Measurements from ENCODE around the gene SLFN5. TPM values are rescaled to one million over a fixed set of nuclear protein-coding genes. Genes with fewer than 3 reads are reported as not detected.

SLFN5 gene
- polyA plus RNA-seq, 1 of the 3 experiments (the other 2 are of a cell fraction) = 1.4 TPM

DNA sequence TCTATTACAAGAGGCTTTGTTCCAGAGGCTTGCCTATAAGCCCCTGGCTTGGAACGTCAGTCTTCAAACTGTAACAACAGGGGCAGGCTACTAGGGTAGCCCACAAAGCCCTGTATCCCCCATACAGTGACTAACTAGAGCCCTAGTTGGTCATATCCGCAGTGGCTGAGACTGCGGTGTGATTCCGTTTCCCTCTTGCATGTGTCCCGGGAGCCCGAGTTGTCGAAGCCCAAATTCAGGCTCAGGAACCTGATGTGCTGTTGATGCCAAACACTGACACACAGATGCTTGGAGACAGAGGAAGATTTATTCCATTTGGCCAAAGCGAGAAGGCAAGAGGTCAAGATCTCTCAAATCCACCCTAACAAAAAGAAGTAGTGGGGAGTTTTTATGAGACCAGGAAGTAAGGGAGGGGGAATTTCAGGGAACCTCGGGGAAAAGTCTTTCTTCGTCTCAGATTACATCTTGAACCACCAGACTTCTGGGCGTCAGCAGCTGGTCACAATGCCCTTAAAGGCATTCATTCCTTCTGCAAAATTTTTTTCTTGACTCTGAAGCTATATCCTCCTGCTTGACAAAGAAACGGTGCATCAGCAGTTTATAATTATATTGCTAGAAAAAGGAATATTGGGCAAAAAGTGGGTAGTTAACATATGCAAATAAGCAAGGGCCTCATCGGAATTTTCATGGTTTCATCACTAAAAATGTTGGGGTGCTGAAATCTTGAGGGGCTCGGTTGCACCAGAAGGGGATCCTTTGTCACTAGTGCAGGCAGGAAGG lies 879 bp downstream of the SLFN5 start (continued):
- no peak for TF ChIP-seq FOXM1 (IDR thresholded peaks at IDR 0.05; ENCODE audit: low read depth)

DNA sequence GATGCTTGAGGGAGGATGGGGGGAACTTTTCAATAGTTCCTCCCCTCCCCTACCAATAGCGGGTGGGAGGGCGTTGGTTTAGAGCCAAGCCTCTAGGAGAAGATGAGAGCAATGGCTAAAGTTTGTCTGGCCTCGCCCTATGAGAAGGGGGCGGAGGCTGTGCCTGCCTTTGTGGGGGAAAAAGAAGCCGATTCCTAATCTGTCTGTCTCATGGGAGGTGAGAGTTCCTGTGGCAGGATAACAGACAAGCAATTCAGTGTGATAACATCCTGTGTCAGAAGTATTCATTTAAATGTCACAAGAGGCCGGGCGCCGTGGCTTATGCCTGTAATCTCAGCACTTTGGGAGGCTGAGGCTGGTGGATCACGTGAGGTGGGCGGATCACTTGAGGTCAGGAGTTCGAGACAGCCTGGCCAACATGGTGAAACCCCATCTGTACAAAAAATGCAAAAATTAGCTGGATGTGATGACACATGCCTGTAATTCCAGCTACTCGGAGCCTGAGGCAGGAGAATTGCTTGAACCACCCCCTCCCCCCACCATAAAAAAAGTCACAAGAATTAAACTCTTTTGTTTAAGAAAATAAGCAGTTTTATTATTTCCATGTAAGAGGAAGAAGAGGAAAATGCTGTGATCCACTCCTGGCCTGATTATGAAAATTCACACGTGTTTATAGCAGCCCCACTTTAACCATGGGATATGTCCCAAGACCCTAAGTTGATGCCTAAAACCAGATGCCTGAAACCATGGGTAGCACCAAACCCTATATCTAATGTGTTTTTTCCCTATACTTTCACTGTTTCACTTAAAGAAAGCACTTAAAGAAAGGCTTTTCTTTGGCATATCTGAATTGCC lies 1.7 kb downstream of the SLFN5 start:
- POLR2A ChIA-PET = no interaction called here

DNA sequence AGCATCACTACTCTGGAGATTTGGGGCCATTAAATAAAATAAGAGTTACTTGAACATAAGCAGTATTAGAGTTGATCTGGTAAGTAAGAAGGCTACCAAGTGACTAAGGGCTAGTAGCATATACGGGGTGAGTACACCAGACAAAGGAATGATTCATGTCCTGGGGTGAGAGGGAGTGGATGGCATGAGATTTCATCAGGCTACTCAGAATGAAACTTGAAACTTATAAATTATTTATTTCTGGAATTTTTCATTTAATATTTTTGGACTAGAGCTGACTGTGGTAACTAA lies 2.3 kb downstream of the SLFN5 start:
- peak overlapping the region; percentile 95 for H3K9ac ChIP-seq
- no peaks in the 10 kb centered on the region for H3K27me3 ChIP-seq (ENCODE audit: insufficient read depth)
- H3K4me2 ChIP-seq = peak overlapping the region; percentile 94
- WGBS (ENCODE audit: low lambda C conversion rate) = 0% methylated on average over 1 of the region's 1 CpG
- H3K36me3 ChIP-seq (replicated peaks in 1 of 2; ENCODE audit: control insufficient read depth in 1 of 2, insufficient read depth in 2 of 2, low read length in 1 of 2) = peaks cover 0 to 19% of the 10 kb centered on the region in 2 experiments
- H3K4me3 ChIP-seq (ENCODE audit: low read depth in 2 of 2, low read length in 1 of 2) = peak overlapping the region in 1 of 2 experiments; percentile 99; a peak in 2 of 4 replicates
- H2AFZ ChIP-seq (ENCODE audit: low read depth) = no peak overlapping the region
- no peaks in the 10 kb centered on the region; the same call in 1 of the 2 replicates for H4K20me1 ChIP-seq (ENCODE audit: insufficient read depth)
- peak overlapping the region in 1 of 2 experiments; percentile 99; a peak in 2 of 4 replicates for H3K27ac ChIP-seq (ENCODE audit: low read depth in 2 of 2, low read length in 1 of 2)
- ChIA-PET CTCF (interaction anchor here (1.6 kb wide), 1 partner anchor 67 kb away, joined by 3 read pairs; no protein-coding TSS in a partner anchor), POLR2A (no interaction called here)
- H3K9me2 ChIP-seq = no peaks in the 10 kb centered on the region
- no peaks in the 10 kb centered on the region for H3K9me3 ChIP-seq
- peaks cover 18% of the 10 kb centered on the region for H3K79me2 ChIP-seq (ENCODE audit: insufficient read depth)
- H3F3A ChIP-seq (replicated peaks; ENCODE audit: insufficient read depth) = peaks cover 25% of the 10 kb centered on the region
- no peak for DNase-seq
- peaks cover 0 to 11% of the 10 kb centered on the region in 2 experiments; a peak in 1 of 4 replicates for H3K4me1 ChIP-seq (ENCODE audit: control insufficient read depth in 1 of 2, insufficient read depth in 2 of 2, low read depth in 1 of 2, low read length in 1 of 2)
- TF ChIP-seq MEF2A (IDR thresholded peaks at IDR 0.05; ENCODE audit: borderline replicate concordance, low read depth) (no peak), FOXJ3 (CRISPR knock-in tag; IDR thresholded peaks at IDR 0.05) (no peak), NFIC (IDR thresholded peaks at IDR 0.05; ENCODE audit: borderline replicate concordance) (peak; percentile 57; the same call in 1 of the 2 replicates), GABPA (IDR thresholded peaks at IDR 0.05; ENCODE audit: low read depth) (no peak), JUND (IDR thresholded peaks at IDR 0.05) (peak; percentile 59; the same call in 1 of the 2 replicates), RXRA (IDR thresholded peaks at IDR 0.05; ENCODE audit: borderline replicate concordance, low read depth) (0 out of 2 replicates have a peak, but pooled peaks have one; percentile 50), TAF1 (IDR thresholded peaks at IDR 0.05; ENCODE audit: borderline replicate concordance, low read depth, low read length) (no peak), TEAD4 (IDR thresholded peaks at IDR 0.05; ENCODE audit: borderline replicate concordance, insufficient read depth) (no peak; the same call in 1 of the 2 replicates), POLR2AphosphoS5 (IDR thresholded peaks at IDR 0.05; ENCODE audit: low read depth, low read length) (peak; percentile 76; the same call in 1 of the 2 replicates), FOSL2 (IDR thresholded peaks at IDR 0.05; ENCODE audit: borderline replicate concordance, low read depth) (peak; percentile 76; the same call in 1 of the 2 replicates), FOXM1 (IDR thresholded peaks at IDR 0.05; ENCODE audit: low read depth) (no peak), EP300 (IDR thresholded peaks at IDR 0.05; ENCODE audit: borderline replicate concordance in 1 of 2, low read depth in 1 of 2, low read length in 1 of 2) (no peak), TCF12 (IDR thresholded peaks at IDR 0.05) (peak; percentile 73), YY1 (IDR thresholded peaks at IDR 0.05; ENCODE audit: low read depth) (no peak), MXI1 (IDR thresholded peaks at IDR 0.05; ENCODE audit: low read depth, low read length) (no peak)
- TF ChIP-seq, protein P1, sequence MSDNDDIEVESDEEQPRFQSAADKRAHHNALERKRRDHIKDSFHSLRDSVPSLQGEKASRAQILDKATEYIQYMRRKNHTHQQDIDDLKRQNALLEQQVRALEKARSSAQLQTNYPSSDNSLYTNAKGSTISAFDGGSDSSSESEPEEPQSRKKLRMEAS (IDR thresholded peaks at IDR 0.05; ENCODE audit: low read depth) = no peak
- TF ChIP-seq, protein P2, sequence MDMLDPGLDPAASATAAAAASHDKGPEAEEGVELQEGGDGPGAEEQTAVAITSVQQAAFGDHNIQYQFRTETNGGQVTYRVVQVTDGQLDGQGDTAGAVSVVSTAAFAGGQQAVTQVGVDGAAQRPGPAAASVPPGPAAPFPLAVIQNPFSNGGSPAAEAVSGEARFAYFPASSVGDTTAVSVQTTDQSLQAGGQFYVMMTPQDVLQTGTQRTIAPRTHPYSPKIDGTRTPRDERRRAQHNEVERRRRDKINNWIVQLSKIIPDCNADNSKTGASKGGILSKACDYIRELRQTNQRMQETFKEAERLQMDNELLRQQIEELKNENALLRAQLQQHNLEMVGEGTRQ (IDR thresholded peaks at IDR 0.05; ENCODE audit: borderline replicate concordance, low read depth, low read length) = no peak
- TF ChIP-seq, protein P3, sequence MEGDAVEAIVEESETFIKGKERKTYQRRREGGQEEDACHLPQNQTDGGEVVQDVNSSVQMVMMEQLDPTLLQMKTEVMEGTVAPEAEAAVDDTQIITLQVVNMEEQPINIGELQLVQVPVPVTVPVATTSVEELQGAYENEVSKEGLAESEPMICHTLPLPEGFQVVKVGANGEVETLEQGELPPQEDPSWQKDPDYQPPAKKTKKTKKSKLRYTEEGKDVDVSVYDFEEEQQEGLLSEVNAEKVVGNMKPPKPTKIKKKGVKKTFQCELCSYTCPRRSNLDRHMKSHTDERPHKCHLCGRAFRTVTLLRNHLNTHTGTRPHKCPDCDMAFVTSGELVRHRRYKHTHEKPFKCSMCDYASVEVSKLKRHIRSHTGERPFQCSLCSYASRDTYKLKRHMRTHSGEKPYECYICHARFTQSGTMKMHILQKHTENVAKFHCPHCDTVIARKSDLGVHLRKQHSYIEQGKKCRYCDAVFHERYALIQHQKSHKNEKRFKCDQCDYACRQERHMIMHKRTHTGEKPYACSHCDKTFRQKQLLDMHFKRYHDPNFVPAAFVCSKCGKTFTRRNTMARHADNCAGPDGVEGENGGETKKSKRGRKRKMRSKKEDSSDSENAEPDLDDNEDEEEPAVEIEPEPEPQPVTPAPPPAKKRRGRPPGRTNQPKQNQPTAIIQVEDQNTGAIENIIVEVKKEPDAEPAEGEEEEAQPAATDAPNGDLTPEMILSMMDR (IDR thresholded peaks at IDR 0.05) = no peak

More for the DNA sequence above, 1.7 kb downstream of the SLFN5 start:
- H3K27me3 ChIP-seq (ENCODE audit: insufficient read depth) = no peaks in the 10 kb centered on the region
- peak overlapping the region; percentile 64 to 99; a peak in 3 of 4 replicates for H3K4me3 ChIP-seq (ENCODE audit: low read depth in 2 of 2, low read length in 1 of 2)
- no peak for TF ChIP-seq POLR2AphosphoS5 (IDR thresholded peaks at IDR 0.05; ENCODE audit: low read depth, low read length)
- TF ChIP-seq, protein P4, sequence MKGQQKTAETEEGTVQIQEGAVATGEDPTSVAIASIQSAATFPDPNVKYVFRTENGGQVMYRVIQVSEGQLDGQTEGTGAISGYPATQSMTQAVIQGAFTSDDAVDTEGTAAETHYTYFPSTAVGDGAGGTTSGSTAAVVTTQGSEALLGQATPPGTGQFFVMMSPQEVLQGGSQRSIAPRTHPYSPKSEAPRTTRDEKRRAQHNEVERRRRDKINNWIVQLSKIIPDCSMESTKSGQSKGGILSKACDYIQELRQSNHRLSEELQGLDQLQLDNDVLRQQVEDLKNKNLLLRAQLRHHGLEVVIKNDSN (IDR thresholded peaks at IDR 0.05; ENCODE audit: borderline replicate concordance, low read depth) = peak; percentile 84
- peak overlapping the region; percentile 94 for H3K4me2 ChIP-seq
- H4K20me1 ChIP-seq (ENCODE audit: insufficient read depth) = no peaks in the 10 kb centered on the region; the same call in 1 of the 2 replicates
- H3K27ac ChIP-seq (ENCODE audit: low read depth in 2 of 2, low read length in 1 of 2) = peak overlapping the region in 1 of 2 experiments; percentile 99; a peak in 2 of 4 replicates
- H3K9me2 ChIP-seq = no peaks in the 10 kb centered on the region
- peak overlapping the region; percentile 53; the same call in 1 of the 2 replicates for H2AFZ ChIP-seq (ENCODE audit: low read depth)
- no peaks in the 10 kb centered on the region for H3K9me3 ChIP-seq
- peaks cover 25% of the 10 kb centered on the region for H3F3A ChIP-seq (replicated peaks; ENCODE audit: insufficient read depth)
- peak; percentile 14 for DNase-seq
- 2% methylated on average over 13 of the region's 13 CpGs for WGBS (ENCODE audit: low lambda C conversion rate)
- peak overlapping the region; percentile 95 for H3K9ac ChIP-seq
- peaks cover 0 to 11% of the 10 kb centered on the region in 2 experiments; a peak in 1 of 4 replicates for H3K4me1 ChIP-seq (ENCODE audit: control insufficient read depth in 1 of 2, insufficient read depth in 2 of 2, low read depth in 1 of 2, low read length in 1 of 2)
- peaks cover 0 to 14% of the 10 kb centered on the region in 2 experiments for H3K36me3 ChIP-seq (replicated peaks in 1 of 2; ENCODE audit: control insufficient read depth in 1 of 2, insufficient read depth in 2 of 2, low read length in 1 of 2)
- H3K79me2 ChIP-seq (ENCODE audit: insufficient read depth) = peaks cover 18% of the 10 kb centered on the region
- CTCF ChIA-PET = interaction anchor here (1.6 kb wide), 1 partner anchor 68 kb away, joined by 3 read pairs; no protein-coding TSS in a partner anchor

Data from SK-N-SH (cell line).